RCC 7860 (cell line): ENCODE measurements around the gene STRADB.
"Not testable (repeated sequence)": the region's sequence is repeated elsewhere in the genome, so short reads cannot be mapped to it uniquely, and the experiment has no call there.

Experiments
- DNase-seq: peaks from one replicate; pipeline ENCODE4 v3.0.0-alpha.2; 2015; ENCODE audit warnings: low spot score
- FAIRE-seq: peaks from 2 replicates; lab custom pipeline; 2012; peaks lifted over from hg19 to GRCh38; lab: Jason Lieb, UNC

STRADB gene

DNA sequence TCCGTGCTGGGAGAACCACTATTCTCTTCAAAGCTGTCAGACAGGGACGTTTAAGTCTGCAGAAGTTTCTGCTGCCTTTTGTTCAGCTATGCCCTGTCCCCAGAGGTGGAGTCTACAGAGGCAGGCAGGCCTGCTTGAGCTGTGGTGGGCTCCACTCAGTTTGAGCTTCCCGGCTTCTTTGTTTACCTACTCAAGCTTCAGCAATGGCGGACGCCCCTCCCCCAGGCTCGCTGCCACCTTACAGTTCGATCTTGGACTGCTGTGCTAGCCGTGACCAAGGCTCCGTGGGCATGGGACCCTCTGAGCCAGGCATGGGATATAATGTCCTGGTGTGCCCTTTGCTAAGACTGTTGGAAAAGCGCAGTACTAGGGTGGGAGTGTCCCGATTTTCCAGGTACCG lies 21.2 kb upstream of the STRADB start:
- FAIRE-seq, DNase-seq: not testable (repeated sequence)

DNA sequence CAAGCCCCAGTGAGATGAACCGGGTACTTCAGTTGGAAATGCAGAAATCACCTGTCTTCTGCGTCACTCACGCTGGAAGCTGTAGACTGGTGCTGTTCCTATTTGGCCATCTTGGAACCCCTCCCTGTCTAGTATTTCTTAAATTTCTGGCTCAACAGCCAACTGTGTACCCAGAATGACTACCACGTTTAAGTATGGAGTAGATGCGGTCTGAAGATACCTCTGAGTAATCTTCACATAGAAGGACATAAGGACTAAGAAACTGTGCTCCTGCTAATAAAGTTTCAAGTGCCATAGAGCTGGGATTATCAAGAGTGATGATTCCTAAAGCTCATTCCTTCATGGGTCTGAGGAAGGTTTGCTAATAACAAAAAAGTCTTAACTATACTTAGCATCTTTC lies 20.7 kb upstream of the STRADB start:
- no peak for DNase-seq
- FAIRE-seq, result no peak

DNA sequence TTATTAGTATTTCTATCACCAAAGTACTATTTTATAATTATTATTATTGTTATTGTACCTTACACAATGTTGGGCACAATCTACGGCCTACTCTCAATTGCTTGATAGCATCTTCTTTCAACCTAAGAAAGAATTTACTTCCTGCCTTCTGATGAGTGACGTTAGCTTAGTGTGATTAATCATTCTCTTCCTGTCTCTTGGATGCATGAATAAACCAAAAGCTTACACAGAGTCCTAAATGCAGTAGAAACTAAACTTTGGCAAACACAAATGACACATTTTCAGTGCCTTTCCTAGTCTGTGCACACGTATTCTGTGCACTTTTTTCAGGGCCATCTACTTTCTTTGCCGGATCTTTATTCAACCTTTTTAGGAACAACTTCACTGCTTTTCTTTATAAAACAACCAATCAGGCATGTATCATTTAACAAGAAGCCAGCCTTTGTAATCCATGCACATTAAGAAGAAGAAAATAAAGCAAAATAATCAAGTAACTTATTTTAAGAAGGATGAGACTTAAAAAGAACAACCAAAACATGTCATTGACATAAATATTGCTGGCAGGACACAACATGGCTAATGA lies 19.4 kb upstream of the STRADB start:
- FAIRE-seq, result peak; percentile 85
- peak; percentile 81 for DNase-seq

GRCh38 chr2:201432621-201433393 lies 18.7 kb upstream of the STRADB start:
- no peak for FAIRE-seq
- no peak for DNase-seq

- DNase-seq (no peak), FAIRE-seq (no peak)
Measured at GRCh38 chr2:201433394-201433995, 18.0 kb upstream of the STRADB start.

- no peak for FAIRE-seq
- no peak for DNase-seq
Measured at GRCh38 chr2:201436141-201436540, 15.4 kb upstream of the STRADB start.

- not testable (repeated sequence) for DNase-seq, FAIRE-seq
Measured at GRCh38 chr2:201439336-201439922, 12.1 kb upstream of the STRADB start.

DNA sequence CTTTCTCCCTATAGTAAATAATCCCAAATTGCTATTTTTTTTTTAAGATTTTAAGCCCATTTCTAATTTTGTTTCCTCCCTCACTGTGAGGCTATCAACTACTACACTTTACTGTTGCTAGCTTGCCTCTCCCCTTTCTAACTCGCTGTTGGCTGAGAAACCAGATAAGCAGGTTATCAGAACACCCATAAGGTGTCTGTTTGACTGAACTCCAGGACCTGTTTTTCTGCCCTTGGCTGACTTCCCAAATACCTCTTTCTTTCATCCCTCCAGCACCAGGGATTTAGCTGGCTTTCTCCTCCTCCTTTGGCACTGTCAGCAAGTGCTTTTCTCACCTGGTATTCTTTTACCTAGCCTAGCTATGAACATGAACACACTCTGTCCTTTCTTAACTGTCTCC lies 11.4 kb upstream of the STRADB start:
- FAIRE-seq, result no peak

GRCh38 chr2:201441409-201441808 lies 10.1 kb upstream of the STRADB start:
- no peak for FAIRE-seq
- no peak for DNase-seq

More for the DNA sequence above, 11.4 kb upstream of the STRADB start:
- DNase-seq, result no peak

GRCh38 chr2:201444746-201445465 lies 6.6 kb upstream of the STRADB start:
- DNase-seq, result no peak
- no peak for FAIRE-seq

DNA sequence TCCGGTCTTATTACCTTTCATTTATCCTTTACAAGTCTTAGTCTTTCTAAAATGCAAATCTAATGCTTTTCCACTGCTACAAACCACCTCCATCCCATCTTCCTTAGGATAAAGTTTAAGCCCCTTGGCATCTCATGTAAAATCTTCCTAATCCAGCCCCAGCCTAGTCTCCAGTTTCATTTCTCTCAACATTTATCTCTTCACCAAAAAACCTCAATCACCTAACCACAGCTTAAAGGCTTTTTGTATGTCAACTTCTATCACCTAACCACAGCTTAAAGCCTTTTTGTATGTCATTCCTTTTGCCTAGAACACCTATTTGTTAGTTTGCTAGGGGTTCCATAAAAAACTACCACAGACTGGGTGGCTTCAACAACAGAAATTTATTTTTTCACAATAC lies 4.5 kb upstream of the STRADB start:
- DNase-seq, result no peak
- no peak for FAIRE-seq

DNA sequence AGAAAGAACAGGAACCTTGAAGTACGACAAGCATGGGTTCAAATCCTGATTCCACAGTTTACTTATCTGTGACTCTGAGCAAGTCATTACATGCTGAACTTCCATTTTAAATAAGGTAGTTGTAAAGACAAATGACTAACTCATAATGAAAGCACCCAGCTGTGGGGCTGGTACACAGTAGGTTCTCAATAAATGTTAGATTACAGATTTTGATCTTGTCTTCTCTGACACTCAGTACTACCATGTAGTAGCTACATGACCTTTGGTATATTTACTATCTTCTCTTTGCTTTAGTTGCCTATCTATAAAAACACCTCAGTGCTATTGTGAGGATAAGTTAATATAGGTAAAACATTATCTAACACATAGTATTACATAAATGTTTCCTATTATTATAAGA lies 3.5 kb upstream of the STRADB start:
- FAIRE-seq (no peak), DNase-seq (no peak)

DNA sequence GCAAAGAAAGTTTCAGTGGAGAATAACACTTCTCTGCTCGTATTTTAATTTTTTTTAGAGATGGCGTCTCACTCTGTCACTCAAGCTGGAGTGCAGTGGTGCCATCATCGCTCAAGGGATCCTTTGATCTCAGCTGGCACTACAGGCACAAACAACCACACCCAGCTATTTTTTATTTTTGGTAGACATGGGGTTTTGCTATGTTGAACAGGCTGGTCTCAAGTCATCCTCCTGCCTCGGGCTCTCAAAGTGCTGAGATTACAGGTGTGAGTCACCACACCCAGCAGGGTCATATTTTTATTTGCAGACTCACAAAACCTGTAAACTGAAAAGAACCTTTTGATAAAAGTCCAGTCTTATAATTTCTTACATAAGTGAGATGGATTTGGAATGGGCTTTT lies 2.8 kb upstream of the STRADB start:
- DNase-seq, result no peak
- FAIRE-seq, result no peak

DNA sequence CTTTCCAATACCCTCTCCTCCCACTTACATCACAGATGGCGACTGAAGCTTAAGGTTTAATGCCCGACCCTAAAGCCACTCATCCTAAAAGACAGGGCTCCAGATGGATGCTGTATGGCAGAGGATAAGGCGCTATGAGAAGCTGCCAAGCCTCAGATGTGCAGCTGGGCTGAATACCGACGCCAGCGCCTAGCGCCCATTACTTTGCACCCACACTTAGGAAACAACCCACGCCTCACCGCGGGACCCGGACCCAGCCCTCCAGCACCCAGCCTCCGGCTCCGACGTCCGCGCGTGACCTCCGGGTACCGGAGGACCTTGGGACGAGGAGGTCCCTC lies 617 bp upstream of the STRADB start:
- no peak for DNase-seq
- FAIRE-seq, result no peak

- FAIRE-seq (no peak), DNase-seq (no peak)
Measured at GRCh38 chr2:201452058-201452921, 750 bp downstream of the STRADB start.

DNA sequence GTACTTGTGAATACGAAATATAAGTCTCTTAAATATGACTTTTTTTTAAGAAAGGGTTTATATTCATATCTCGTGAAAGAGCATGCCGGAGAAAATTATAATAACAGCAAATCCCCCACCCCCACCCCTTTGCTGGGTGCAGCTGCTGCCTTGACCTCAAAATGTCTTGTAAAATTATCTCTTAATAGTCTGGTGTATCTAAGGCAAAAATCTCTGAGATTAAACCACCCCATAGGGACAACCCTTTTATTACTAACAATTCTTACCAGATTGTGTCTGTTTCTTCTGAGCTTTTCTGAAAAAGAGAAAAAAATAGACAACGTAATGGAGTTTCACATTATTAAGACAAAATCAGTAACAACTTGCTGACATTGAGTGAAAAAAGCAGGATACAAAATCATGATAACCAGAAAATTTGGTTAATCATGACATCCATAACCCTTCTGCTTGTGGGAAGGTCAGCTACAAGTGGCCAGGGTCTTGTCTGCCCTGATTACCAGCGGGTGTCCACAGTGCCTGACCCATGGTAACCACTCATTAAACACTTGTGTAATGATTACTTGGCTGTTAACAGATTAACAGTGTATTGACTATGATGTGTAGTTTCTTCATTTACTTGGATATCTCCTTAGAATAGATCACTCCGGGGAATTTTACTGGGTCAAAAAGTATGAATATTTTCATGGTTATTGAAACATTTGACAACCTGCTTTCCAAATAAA lies 1.5 kb downstream of the STRADB start:
- DNase-seq (no peak), FAIRE-seq (peak; percentile 62)

DNA sequence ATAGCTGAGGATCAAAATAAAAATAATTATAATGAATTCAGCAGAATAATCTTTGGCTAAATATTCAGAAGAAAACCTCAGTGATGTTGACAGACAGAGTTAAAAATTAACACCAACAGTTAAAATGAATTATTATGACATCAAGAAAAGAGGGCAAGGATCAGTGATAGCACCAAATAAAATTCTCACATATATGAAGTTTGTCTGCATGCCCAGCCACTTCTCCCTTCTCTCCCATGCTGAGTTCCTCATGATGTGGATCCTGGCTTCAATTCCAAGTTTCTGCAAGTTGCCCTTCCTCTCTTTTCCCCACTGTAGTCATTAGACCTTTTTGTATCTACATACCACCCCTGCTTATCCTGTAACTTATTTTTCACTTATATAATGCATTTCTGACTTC lies 6.8 kb downstream of the STRADB start:
- DNase-seq (no peak), FAIRE-seq (no peak)

DNA sequence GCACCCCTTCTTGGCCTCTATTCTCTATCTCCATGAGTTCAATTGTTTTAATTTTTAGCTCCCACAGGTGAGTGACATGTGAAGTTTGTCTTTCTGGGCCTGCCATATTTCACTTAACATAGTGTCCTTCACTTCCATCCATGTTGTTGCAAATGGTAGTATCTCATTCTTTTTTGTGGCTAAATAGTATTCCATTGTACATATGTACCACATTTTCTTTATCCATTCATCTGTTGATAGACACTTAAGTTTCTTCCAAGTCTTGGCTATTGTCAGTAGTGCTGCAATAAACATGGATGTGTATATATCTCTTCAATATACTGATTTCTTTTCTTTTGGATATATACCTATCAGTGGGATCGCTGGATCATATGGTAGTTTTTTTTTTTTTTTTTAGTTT lies 9.0 kb downstream of the STRADB start:
- DNase-seq (no peak), FAIRE-seq (no peak)

DNA sequence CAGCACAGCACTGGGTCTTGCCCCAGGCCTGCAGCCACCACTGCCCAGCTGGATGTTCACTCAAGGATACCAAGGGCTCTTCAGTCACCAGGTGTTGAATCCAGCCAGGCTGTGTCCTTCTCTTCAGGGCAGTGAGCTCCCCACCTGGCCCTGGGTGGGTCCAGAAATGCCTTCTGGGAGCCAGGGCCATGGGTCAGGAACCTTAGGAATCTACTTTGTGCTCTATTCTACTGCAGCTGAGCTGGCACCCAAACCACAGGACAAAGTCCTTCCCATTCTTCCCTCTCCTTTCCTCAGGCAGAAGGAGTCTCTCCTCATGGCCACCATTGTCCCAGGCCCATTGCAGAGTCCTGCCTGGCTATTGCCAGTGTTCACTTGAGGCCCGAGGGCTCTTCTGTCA lies 13.0 kb downstream of the STRADB start:
- DNase-seq, result no peak
- no peak for FAIRE-seq

DNA sequence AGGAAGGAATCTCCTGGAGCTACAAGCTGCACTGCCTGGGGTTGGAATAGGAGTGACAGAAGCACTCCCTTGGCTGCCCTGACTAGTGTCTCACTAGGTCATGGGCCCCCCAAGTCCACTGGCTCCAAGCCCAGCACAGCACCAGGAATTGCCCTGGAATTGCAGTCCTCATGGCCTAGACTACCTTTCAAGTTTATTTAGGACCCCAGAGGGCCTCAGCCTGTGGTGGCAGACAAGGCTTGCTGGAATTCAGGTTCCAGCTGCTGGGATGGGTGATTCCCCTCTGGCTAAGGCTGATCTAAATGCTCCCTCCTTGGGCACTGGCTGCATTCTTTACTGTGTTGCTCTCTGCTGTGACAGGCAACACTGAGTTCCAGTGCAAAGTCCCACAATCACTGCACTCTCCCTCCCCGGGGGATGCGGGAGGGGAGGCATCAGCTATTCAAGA lies 14.0 kb downstream of the STRADB start:
- FAIRE-seq (no peak), DNase-seq (no peak)
